Prostate gland (tissue), 2 donors: Measurements from ENCODE around the gene MAP3K13.

ENCODE experiments used
- CTCF ChIP-seq, 4 experiments: fragments of 200-600 bp in 2 of 4; fragments of 450-650 bp in 2 of 4; sonication (generic) in 2 of 4; IDR thresholded peaks; 1 replicate in 3 of 4; 2 replicates in 1 of 4; pipeline ENCODE4 v1.5.1; 2016 to 2019; ENCODE audit warnings: antibody characterized with exemption in 4 of 4, mild to moderate bottlenecking in 2 of 4, moderate library complexity in 2 of 4
- POLR2A ChIP-seq: fragments of 450-650 bp; IDR thresholded peaks from one replicate; pipeline ENCODE4 v1.6.1; 2016; ENCODE audit warnings: antibody characterized with exemption, mild to moderate bottlenecking
- POLR2AphosphoS5 ChIP-seq: sonication (generic); formaldehyde crosslinking; IDR thresholded peaks from one replicate; pipeline ENCODE4 v1.6.1; 2017; ENCODE audit warnings: antibody characterized with exemption

- TF ChIP-seq POLR2A, result no peak
- TF ChIP-seq CTCF (IDR thresholded peaks at IDR 0.05), result no peak
- TF ChIP-seq POLR2AphosphoS5, result no peak
These were observed 3.1 kb downstream of the MAP3K13 start for GRCh38 chr3:185366074-185366335.
